ENCODE measurements around the gene ASPHD1.
"Not testable (repeated sequence)": the region's sequence is repeated elsewhere in the genome, so short reads cannot be mapped to it uniquely, and the experiment has no call there.

The ASPHD1 gene

GRCh38 chr16:29908719-29909220, 8.5 kb downstream of the ASPHD1 start:
- DNase-seq (ENCODE audit: low read depth) = no peak

DNA sequence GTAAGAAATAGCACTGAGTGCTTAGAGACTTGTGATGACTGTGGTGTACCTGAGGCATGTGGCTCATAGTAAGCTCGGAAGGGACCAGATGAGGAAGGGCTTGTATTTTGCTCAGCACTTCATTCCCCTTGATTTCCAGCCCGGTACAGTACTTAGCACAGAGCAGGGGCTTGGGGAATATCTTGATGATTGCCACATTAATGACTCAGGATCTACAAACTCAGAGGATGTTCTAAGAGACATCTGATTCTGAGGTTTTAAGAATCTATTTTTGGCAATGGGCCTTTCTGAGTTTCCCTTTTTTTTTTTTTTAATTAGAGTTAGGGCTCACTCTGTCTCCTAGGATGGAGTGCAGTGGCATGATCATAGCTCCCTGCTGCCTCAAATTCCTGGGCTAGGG, 9.1 kb downstream of the ASPHD1 start:
- no peak for DNase-seq (ENCODE audit: low read depth)

GRCh38 chr16:29909851-29910250, 9.6 kb downstream of the ASPHD1 start:
- DNase-seq (ENCODE audit: low read depth) = not testable (repeated sequence)

- no peak for DNase-seq (ENCODE audit: low read depth)
Observed at GRCh38 chr16:29910819-29911675, 10.8 kb downstream of the ASPHD1 start.

- DNase-seq (ENCODE audit: low read depth) = no peak
Observed at GRCh38 chr16:29911676-29912010, 11.4 kb downstream of the ASPHD1 start.

DNA sequence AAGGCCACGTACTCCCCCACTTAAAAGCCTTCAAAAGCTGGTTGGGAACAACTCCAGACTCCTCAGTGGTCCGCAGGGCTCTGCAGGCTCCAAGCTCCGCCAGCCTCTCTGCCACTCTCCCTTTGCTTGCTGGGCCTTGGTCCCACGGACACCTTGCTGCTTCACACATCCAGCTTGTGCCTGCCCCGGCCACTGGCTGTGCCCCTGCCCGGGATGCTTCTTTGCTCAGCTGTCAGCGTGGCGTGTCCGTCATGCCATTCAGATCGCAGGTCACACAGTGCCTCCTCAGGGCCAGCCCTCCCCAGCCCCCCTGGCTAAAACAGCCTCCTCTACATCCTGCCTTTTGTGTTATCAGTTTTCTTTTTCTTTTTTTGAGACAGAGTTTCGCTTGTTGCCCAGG, 11.8 kb downstream of the ASPHD1 start:
- DNase-seq (ENCODE audit: low read depth) = no peak

DNA sequence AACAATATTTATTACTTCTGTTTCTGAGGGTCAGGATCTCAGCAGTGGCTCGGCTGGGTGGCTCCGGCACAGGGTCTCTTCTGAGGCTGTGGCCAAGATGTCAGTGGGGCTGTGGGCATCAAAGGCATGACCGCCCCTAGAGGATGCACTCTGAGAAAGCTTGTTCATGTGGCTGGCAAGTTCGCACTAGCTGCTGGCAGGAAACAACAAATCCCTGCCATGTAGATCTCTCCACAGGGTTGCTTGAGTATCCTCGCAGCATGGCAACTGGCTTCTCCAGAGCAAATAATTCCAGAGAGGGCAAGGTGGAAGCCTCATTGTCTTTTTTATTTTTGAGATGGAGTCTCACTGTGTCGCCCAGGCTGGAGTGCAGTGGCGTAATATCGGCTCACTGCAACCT, 13.2 kb downstream of the ASPHD1 start:
- no peak for DNase-seq (ENCODE audit: low read depth)

DNA sequence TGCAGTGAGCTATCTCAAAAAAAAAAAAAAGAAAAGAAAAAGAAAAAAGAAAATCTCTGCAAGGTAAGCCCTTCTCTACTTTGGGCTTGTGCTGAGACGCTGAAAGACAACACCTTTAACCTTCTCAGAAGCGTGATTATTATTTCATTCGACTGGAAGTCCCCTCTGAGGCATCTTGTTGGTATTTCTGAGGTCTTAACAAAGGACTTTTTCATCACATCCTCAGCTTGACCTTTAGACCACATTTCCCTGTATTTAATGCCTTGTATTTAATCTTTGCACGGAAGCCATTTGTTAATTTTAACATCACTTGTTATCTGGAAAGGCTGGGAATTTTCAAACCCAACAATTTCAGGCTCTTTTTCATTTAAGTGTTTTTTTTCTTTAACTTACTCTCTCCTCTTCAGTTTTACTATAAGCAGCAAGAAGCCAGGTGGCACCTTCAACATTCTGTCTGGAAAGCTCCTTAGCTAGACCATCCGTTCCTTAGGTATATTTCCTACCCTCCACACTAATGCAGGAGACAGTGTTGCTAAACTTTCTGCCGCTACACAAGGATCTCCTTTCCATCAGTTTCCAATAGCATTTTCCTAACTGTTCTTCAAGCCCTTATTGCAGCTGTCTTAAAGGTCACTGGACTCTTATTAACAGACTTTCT, 15.4 kb downstream of the ASPHD1 start:
- no peak for DNase-seq (ENCODE audit: low read depth)

GRCh38 chr16:29916979-29917378, 16.7 kb downstream of the ASPHD1 start:
- DNase-seq (ENCODE audit: low read depth) = no peak

DNA sequence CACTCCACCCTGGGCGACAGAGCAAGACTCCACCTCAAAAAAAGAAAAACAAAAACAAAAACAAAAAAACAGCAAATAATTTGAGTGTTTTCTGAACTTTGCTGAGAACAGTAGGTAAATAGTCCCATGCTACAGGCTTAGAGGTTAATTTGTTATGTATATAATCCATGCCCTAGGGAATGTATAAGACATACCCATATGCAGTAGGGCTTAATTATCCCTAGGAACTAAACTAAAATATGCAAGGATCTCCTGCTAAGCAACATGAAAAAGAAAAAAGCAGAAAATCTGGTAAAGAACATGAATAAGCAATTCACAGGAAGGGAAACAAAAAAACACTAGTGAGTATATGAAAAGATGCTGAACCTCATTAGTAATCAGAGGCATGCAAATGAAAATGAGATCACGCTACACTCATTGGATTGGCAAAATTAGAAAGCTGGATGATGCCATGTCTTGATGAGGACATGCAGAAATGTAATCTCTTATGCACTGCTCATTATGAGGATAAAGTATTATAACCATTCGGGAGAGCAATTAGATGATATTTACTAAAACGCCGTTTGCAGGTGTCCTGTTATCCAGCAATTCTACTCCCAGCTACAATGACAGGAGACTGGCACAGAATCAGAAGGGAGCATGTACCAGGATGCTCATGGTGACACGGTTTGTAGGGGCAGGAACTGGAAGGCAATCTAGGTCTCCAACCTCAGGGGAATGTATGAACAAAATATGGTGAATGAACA, 20.2 kb downstream of the ASPHD1 start:
- no peak for DNase-seq (ENCODE audit: low read depth)

GRCh38 chr16:29921034-29921385, 20.7 kb downstream of the ASPHD1 start:
- no peak for DNase-seq (ENCODE audit: low read depth)

GRCh38 chr16:29922326-29922725, 22.0 kb downstream of the ASPHD1 start:
- no peak for DNase-seq (ENCODE audit: low read depth)

- no peak for DNase-seq (ENCODE audit: low read depth)
Observed at GRCh38 chr16:29922986-29923501, 22.8 kb downstream of the ASPHD1 start.

- peak; percentile 20 for DNase-seq (ENCODE audit: low read depth)
Observed at GRCh38 chr16:29925105-29925756, 24.9 kb downstream of the ASPHD1 start.

- DNase-seq (ENCODE audit: low read depth) = peak; percentile 75
Observed at GRCh38 chr16:29925781-29926710, 25.8 kb downstream of the ASPHD1 start, which contains the start of gene KCTD13. Gene KCTD13, minus strand, starts transcription at chr16:29926226. Its CDS starts 193 bp downstream, at chr16:29926033.

DNA sequence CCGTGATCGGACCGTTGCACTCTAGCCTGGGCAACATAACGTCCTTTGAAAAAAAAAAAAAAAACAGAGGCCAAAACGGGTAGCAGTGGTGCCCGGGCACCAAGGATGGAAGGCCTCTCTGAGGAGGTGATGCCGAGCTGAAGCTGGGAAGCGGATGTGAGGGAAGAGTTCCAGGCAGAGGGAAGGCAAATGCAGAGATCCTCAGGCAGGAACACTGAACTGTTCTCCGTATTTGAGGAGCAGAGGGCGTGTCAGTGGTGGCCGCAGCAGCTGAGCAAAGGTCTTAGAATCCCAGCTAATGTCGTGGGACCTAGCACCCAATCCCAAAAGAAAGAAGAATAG, 26.4 kb downstream of the ASPHD1 start:
- DNase-seq (ENCODE audit: low read depth) = no peak

- no peak for DNase-seq (ENCODE audit: low read depth)
Observed at GRCh38 chr16:29927070-29927905, 27.0 kb downstream of the ASPHD1 start.

DNA sequence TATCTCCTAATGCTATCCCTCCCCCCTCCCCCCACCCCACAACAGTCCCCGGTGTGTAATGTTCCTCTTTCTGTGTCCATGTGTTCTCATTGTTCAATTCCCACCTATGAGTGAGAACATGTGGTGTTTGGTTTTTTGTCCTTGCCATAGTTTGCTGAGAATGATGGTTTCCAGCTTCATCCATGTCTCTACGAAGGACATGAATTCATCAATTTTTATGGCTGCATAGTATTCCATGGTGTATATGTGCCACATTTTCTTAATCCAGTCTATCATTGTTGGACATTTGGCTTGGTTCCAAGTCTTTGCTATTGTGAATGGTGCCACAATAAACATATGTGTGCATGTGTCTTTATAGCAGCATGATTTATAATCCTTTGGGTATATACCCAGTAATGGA, 31.5 kb downstream of the ASPHD1 start:
- DNase-seq (ENCODE audit: low read depth) = not testable (repeated sequence)

GRCh38 chr16:29940656-29941055, 40.4 kb downstream of the ASPHD1 start:
- DNase-seq (ENCODE audit: low read depth) = no peak
